Thymus (tissue), 11 donors: ENCODE measurements around the gene DLX4. TPM values are rescaled to one million over a fixed set of nuclear protein-coding genes. Genes with fewer than 3 reads are reported as not detected.

Experiments
- DNase-seq, 9 donors: peaks; one replicate each; pipeline ENCODE4 v3.0.0-alpha.2; 2013; ENCODE audit warnings: low spot score in 9 of 9, low read depth in 6 of 9, missing footprints in 1 of 9
- H3K27ac ChIP-seq, 2 donors: one replicate each; pipeline ENCODE4 v1.5.1; 2013; ENCODE audit warnings: control low read depth in 1 of 2, low read depth in 1 of 2, low read length in 1 of 2, mild to moderate bottlenecking in 1 of 2, moderate library complexity in 1 of 2
- H3K27me3 ChIP-seq, 2 donors: one replicate each; pipeline ENCODE4 v1.5.1; 2013; ENCODE audit warnings: low read length in 1 of 2; ENCODE audit not compliant: control insufficient read depth in 2 of 2, insufficient read depth in 1 of 2
- H3K36me3 ChIP-seq, 2 donors: one replicate each; pipeline ENCODE4 v1.5.1; 2013; ENCODE audit warnings: low read length in 1 of 2, mild to moderate bottlenecking in 1 of 2, moderate library complexity in 1 of 2; ENCODE audit not compliant: control insufficient read depth in 2 of 2, insufficient read depth in 2 of 2
- H3K4me1 ChIP-seq, 2 donors: one replicate each; pipeline ENCODE4 v1.5.1; 2013; ENCODE audit warnings: low read length in 2 of 2; ENCODE audit not compliant: control insufficient read depth in 2 of 2, insufficient read depth in 2 of 2
- H3K4me3 ChIP-seq, 2 donors: one replicate each; pipeline ENCODE4 v1.5.1; 2013; ENCODE audit warnings: low read length in 2 of 2, control low read depth in 1 of 2, mild to moderate bottlenecking in 1 of 2
- H3K9me3 ChIP-seq, 2 donors: one replicate each; pipeline ENCODE4 v1.5.1; 2013; ENCODE audit warnings: low read length in 1 of 2, mild to moderate bottlenecking in 1 of 2; ENCODE audit not compliant: control insufficient read depth in 2 of 2, insufficient read depth in 1 of 2
- WGBS: extraction: QIAGEN DNeasy Blood & Tissue Kit; methylation state at CpG from one replicate; pipeline ENCODE4 v1.1.7; 2013; 5-methylcytosine and 5-hydroxymethylcytosine counted together
- polyA plus RNA-seq: library from polyadenylated mRNA; stranded (reverse); fragments of 200-250 nt; gene quantifications from one replicate; pipeline ENCODE4 v1.2.3, GENCODE V29; 2013
- total RNA-seq: library from RNA; stranded (reverse); fragments of 120-200 nt; gene quantifications from one replicate; pipeline ENCODE4 v1.2.4, GENCODE V29; 2013
- donor health status: healthy.

The DLX4 gene
- total and polyA plus RNA-seq, 2 donors = 0.09 to 0.46 TPM

DNA sequence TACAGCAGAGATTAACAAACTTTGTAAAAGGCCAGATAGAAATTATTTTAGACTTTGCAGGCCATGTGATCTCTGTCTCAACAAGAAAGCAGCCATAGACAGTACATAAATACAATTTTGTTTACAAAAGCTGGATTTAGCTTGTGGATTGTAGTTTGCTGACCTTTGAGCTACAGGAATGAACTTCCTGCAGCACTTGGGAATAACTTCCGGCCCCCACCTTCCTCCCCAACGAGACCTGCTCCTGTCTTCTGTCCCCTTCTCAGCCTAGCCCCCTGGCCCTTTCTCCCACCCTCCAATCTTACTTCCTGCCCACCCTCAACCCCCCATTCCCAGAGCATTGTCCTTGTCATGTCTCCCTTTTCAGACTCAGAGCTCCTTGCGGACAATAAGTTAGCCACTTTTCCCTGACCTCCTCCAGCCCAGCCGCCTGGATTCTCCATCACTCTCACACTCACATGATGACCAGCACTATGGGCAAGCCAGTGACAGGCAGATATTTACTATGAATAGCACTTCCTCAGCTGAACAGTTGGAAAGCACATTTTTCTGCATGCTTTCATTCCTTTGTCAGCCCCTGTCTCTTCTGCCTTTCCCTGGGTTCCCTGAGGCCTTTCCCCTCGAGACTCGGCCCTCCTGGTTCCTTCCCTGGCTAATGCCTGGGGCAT, 53.6 kb downstream of the DLX4 start:
- 92% methylated on average over 6 of the region's 6 CpGs for WGBS
- no peak overlapping the region for H3K27ac ChIP-seq
- no peak overlapping the region for H3K4me3 ChIP-seq
- DNase-seq = no peak
- no peaks in the 10 kb centered on the region for H3K36me3 ChIP-seq
- H3K9me3 ChIP-seq = peaks cover 0 to 1% of the 10 kb centered on the region in 2 donors
- H3K27me3 ChIP-seq = peaks cover 0 to 28% of the 10 kb centered on the region in 2 donors
- H3K4me1 ChIP-seq = peaks cover 0 to 7% of the 10 kb centered on the region in 2 donors

- Histone ChIP-seq H3K9me3 (peaks cover 0 to 1% of the 10 kb centered on the region in 2 donors), H3K4me1 (peaks cover 0 to 7% of the 10 kb centered on the region in 2 donors), H3K36me3 (no peaks in the 10 kb centered on the region), H3K4me3 (no peak overlapping the region), H3K27me3 (peaks cover 0 to 37% of the 10 kb centered on the region in 2 donors), H3K27ac (no peak overlapping the region)
- 70% methylated on average over 8 of the region's 8 CpGs for whole genome bisulfite sequencing
- DNase-seq = no peak
Observed at GRCh38 chr17:50023520-50023919, 54.5 kb downstream of the DLX4 start.

Other genes starting within 250 kb of the DLX4 start
- 10.3 TPM for gene FAM117A, start 205.1 kb upstream of the DLX4 start, total RNA-seq
- gene FAM117A, start 205.1 kb upstream of the DLX4 start, polyA plus RNA-seq = 13.6 TPM
- 28.9 TPM for gene KAT7, start 180.5 kb upstream of the DLX4 start, total RNA-seq
- gene KAT7, start 180.5 kb upstream of the DLX4 start, polyA plus RNA-seq = 14.2 TPM
- 0.14 TPM for gene TAC4, start 121.1 kb upstream of the DLX4 start, total RNA-seq
- gene TAC4, start 121.1 kb upstream of the DLX4 start, polyA plus RNA-seq = 0.32 TPM
- 0.09 TPM for gene DLX3, start 26.0 kb downstream of the DLX4 start, total RNA-seq
- 1.1 TPM for gene DLX3, start 26.0 kb downstream of the DLX4 start, polyA plus RNA-seq
- 9.1 TPM for gene ITGA3, start 86.9 kb downstream of the DLX4 start, total RNA-seq
- gene ITGA3, start 86.9 kb downstream of the DLX4 start, polyA plus RNA-seq = 27.7 TPM
- gene PDK2, start 126.2 kb downstream of the DLX4 start, total RNA-seq = 10.7 TPM
- 14.5 TPM for gene PDK2, start 126.2 kb downstream of the DLX4 start, polyA plus RNA-seq
- gene SAMD14, start 161.0 kb downstream of the DLX4 start, total RNA-seq = 0.42 TPM
- gene SAMD14, start 161.0 kb downstream of the DLX4 start, polyA plus RNA-seq = 0.62 TPM
- gene PPP1R9B, start 181.5 kb downstream of the DLX4 start, total RNA-seq = 26.8 TPM
- gene PPP1R9B, start 181.5 kb downstream of the DLX4 start, polyA plus RNA-seq = 47.9 TPM
- 1.7 TPM for gene SGCA, start 196.8 kb downstream of the DLX4 start, total RNA-seq
- gene SGCA, start 196.8 kb downstream of the DLX4 start, polyA plus RNA-seq = 5.4 TPM
- 29.5 TPM for gene COL1A1, start 232.4 kb downstream of the DLX4 start, total RNA-seq
- gene COL1A1, start 232.4 kb downstream of the DLX4 start, polyA plus RNA-seq = 14.4 TPM